HG02759 (cell line): ENCODE measurements around the gene FAM227B.
"Not testable (repeated sequence)": the region's sequence is repeated elsewhere in the genome, so short reads cannot be mapped to it uniquely, and the experiment has no call there.

Source experiments
- ATAC-seq: cut with Tn5 transposase; IDR thresholded peaks from one replicate; pipeline ENCODE4 v1.9.1; 2021; ENCODE audit warnings: mild to moderate bottlenecking, moderate library complexity; ENCODE audit not compliant: unreplicated experiment

FAM227B gene

DNA sequence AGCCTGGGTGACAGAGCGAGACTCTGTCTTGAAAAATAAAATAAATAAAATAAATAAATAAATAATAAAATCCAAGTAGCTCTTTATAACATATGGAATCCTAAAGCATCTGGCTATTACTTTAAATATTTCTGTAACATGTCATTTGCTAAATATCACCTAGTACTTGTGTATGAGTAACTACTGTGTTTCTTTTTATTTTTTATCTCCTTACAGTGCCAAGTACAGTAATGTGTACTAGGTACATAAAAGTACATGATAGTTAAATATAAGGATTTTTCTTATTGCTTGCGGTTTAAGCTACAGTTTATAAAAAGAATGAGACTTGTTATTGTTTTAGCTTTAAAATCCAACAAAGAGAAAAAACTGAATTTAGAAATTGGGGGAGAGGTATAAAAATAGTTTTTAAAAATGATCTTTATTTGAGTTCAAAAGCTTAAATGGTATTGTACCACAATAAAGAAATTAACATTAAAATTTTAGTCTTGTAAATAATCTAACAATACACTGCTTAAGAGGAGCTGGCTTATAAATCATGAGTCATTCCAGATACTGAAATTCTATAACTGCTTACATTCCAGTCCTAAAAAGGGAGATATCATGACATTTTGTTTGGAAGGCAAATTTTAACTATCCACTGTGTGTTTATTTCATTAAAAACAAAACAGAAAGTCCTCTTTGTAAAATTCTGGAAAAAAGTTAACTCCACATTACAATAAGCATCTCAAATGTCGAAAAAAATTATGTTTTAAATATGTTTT is 124.4 kb downstream of the FAM227B start:
- no peak for ATAC-seq

DNA sequence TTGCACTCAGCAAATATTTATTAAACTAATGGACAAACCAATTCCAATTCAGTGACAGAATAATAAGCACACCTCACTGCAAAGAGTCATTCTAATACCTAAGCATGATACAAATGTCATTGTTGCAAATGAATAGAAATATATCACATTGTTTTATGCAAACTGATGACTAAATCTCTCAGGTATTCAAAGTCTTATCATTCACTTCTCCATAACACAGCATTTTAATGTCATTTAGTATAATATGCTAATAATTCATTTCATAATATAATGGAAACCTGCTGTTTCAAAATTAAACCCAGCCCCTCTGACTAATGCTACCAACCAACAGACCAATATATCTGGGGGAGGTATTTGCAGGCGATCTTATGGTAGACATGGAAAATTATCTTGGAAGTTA is 125.8 kb downstream of the FAM227B start:
- no peak for ATAC-seq

DNA sequence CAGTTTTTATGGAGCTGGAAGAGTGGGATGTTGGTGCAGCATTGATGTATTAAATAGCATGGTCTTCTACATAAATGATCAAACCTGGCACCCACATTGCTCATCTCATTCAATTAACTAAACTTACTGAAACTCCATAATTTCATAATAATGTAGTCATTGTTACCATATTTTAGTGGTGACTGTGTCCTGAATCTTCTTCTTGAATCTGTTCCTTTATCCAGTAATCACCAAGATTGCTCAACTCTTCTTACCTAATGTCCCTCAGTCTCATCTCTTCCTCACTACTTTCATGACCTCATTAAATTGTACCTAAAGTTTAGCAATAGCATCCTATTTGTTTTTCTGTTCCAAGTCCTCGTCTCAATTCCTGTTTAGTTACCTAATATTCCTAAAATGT is 127.8 kb downstream of the FAM227B start:
- ATAC-seq: no peak

DNA sequence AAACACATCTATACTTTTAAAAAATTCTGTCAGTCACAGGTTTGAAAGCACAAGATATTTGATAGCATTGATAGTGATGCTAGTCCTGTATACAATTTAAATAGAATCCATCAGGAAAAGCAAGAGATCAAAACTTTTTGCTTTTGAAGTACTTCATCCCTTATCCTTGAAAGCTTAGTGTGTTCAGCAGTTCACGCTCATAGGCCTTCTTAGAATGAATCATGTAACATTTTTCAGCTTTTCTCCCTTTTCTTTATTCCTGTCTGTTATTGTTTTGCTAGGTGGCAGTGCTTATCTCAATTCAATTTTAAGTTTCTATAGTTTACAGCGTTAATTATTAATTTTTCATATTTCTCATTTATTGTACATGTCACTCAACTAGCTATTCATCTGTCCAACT is 128.5 kb downstream of the FAM227B start:
- no peak for ATAC-seq

DNA sequence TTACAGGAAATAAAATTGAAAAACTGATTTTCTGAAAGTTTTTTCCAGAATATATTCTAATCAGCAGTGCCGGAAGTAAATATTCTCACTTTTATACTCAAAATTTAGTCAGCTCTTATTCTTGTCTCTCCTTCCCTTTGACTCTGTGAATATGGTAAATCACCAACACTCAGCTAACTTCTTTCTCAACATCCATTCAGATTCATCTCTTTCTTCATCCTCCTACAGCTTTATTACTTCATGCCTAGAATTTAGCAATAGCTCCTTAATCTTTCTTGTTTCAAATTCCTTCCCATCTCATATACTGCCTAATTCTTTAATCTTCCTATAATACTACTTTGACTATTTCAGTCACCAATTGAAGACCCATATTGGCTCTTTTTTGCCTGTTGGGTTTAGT is 129.7 kb downstream of the FAM227B start:
- ATAC-seq: no peak

DNA sequence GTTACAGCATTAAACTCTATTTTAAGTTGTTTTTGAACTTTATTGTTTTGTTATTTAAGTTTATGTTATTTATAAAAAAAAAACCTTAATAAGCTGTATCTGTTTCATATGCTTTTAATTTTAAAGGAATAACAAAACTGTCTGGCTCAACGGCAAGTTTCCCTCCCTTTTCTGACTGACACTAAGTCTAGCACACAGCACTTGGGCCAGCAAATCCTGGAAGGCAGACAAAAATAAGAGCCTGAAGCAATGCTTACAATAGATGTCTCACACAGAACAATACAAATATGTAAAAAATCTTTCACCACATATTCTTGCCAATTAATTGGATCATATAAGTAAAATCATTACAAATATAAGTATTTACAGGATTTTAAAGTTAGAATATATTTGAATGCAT is 135.2 kb downstream of the FAM227B start:
- not testable (repeated sequence) for ATAC-seq

DNA sequence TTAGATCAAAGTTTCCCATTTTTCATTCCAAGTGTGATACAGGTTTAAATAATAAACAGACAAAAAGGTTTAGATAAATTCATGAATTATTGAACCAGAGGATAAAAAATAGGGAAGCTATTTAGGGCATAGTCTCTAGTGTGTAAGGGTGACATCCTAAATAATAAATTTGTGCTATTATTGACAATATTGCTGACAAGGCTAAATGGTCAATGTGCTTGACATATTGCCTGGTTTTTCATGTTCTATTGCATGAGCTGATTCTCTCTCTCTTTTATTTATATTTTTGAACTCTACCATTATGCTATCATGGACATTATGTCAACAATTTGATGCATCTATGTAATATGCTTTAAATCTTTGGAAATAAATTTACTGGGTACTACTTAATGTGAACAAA is 141.6 kb downstream of the FAM227B start:
- ATAC-seq: not testable (repeated sequence)

DNA sequence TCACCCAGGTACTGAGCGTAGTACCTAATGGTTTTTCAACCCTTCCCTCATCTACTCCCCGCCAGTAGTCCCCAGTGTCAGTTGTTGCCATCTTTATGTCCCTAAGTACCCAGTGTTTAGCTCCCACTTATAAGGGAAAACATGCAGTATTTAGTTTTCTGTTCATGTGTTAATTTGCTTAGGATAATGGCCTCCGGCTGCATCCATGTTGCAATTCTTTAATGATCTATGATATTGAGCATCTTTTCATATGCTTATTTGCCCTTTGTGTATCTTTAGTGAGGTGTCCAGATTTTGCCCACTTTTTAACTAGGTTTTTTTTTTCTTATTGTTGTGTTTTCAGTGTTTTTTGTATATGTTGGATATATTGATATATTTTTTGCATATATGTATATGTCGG is 142.6 kb downstream of the FAM227B start:
- ATAC-seq: not testable (repeated sequence)

DNA sequence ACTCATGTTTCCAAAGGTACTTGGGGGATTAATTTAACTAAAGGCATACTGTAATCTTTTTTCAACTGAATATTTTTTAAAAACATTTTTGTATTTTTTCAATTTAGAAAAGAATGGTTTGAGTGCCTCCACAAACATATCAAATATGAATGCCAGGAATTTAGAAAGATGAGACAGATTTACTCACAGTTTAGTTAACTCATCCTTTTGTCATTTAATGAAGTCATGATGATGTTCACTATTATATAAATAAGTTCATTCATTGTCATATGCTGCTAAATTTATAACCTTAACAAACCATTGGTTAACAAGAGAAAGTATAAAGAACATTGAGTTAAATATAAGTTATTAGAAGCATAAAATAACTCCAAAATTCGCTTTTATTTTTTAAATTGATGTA is 147.6 kb downstream of the FAM227B start:
- no peak for ATAC-seq

DNA sequence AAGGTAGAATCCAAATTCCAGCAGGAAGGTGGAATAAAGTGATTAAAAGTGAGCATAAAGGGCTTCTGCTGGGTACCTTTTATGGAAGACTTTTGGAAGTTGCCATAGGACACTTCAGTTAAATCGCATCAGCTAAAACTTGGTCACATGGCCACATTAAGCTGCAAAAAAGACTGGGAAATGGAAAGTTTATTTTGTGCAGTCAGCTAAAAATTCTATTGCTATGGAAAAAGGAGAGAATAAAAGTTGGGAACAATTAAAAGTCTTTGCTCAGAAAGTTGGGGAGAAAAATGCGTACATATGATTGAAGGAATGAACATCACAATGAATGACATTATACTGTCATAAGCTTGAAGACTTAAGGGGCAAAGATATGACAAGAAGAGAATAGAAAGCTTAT is 148.3 kb downstream of the FAM227B start:
- ATAC-seq: no peak

DNA sequence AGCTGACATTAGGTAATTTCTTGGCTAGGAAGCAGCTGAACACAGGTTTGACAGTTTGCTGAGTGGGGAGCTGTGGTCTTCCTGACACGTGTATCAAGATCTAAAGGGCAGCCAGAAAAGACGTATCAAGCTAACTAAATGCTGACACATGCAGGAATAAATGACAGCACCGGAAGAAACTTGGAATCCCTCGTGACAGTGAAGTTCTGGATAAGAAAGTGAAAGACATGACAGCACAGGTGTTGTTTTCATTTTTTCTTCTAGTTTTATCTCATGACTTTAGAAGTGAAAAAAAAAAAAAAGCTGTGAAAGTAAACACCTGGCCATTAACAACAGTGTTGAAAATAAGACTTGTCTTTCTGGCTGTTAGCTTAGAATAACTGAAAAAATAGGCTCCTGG is 148.9 kb downstream of the FAM227B start:
- no peak for ATAC-seq

DNA sequence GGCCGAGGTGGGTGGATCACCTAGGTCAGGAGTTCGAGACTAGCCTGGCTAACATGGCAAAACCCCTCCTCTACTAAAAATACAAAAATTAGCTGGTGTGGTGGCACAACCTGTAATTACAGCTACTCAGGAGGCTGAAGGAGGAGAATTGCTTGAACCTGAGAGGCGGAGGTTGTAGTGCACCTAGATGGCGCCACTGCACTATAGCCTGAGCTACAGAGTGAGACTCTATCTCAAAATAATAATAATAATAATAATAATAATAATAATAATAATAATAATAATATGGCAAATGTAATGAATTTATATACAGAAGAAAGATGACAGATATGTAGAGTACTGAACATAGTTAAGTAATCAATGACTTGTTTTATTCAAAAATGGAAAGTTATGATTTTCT is 149.4 kb downstream of the FAM227B start:
- not testable (repeated sequence) for ATAC-seq

DNA sequence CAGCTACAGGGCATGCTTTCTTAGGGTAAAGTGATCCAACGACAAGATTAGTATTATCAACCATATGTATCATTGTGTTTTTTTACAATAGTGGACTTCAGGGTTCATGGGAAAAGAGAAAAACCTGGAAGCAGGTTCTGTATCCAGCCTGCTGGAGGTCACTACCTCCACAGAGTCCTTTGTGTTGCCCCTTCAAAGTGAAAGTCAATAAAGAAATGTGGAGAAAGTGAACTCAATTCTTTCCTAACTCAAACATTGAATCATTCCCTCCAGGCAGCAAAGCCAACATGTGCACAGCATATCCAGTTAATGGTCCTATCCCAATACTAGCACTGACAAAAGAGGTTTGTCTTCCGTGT is 152.2 kb downstream of the FAM227B start:
- ATAC-seq: no peak

DNA sequence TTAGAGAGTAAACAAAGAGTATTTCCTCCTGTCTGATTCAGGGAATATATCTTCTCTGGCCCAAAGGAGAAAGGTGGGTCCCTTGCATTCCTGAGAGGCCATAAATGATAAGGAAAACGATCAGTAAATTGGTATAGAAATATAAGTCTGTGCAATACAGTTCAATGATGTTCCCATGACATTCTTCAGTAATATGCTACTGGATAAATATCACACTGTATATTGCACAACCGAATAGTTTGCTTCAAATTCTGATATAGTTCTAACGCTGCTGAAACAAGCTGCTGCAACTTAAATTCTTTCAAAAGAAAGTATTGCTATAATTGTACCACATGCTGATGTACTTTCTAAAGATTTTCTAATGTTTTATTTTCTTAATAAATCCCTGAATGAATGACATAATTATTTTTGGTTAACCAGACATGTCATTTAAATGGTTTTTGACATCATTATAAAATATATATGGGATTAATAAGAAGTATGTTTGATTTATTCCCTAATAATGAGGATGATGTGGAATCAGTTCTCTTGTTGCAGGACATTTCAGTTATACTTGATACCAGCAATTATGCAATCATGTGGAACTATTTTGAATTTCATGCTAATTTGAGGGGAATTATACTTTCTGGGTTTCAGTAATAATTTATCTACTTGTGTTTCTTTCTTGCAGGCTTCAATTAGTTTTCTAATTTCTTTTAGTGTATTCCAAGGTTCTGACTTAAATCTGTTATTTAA is 152.7 kb downstream of the FAM227B start:
- ATAC-seq: no peak

DNA sequence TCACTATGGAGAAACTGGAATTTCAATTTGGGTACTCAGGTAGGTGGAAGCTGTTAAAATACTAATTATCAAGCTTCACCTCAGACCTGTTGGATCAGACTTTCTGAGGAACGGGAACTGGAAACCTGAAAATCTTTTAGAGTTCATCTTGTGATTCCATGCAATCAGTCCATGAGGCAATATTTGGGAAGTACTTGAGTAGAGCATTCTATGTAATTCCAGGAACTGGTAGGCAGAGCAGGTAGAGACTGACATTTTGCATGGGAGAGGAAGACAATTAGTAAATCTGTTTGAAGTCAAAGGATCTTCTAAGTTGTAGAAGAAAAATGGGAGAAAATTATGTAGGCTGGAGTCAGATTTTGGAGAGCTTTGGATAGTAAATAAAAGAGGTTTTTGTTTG is 154.5 kb downstream of the FAM227B start:
- ATAC-seq: no peak

DNA sequence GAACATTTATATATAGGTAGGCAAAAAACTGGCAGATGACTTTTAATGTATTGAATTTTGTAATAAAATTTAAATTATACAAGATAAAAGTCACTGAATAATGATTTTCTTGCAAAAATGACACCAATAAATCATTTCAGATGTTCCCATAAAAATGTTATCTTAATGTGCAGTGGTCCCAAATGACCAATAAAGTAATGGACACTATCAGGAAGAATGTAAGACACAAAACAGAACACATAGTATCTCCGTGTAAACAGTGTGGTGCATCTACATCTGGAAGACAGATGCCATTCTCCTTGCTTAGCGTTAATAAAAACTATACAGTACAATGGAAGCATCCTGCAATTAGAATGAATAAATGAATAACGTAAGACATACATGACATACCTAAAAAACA is 156.1 kb downstream of the FAM227B start:
- ATAC-seq: no peak

DNA sequence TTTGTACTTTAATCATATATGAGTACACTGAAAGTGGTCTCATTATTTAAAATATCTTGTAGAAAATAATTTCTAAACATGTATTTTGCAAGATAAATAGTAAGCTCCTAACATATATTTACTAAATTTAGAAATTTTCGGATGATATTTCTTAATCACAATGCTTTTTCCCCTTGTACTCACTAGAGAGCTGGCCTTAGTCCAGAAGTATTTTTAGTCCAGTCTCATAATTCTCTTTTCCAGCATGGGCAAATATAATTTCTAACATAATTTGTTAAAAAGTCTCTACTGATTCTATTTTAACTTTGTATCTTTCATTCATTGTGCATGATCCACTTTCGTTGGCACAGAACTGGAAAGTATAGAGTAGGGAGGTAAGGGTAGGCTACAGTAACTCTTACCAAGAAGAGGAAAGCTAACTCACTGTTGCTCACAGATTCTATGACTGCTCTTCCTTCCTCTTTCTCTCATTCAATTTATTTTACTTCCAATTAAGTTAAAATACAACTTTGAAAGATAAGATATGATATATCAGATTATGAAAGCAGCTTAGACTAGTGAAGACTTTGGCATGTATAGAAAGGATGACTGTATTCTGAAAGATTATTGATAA is 158.3 kb downstream of the FAM227B start:
- no peak for ATAC-seq

DNA sequence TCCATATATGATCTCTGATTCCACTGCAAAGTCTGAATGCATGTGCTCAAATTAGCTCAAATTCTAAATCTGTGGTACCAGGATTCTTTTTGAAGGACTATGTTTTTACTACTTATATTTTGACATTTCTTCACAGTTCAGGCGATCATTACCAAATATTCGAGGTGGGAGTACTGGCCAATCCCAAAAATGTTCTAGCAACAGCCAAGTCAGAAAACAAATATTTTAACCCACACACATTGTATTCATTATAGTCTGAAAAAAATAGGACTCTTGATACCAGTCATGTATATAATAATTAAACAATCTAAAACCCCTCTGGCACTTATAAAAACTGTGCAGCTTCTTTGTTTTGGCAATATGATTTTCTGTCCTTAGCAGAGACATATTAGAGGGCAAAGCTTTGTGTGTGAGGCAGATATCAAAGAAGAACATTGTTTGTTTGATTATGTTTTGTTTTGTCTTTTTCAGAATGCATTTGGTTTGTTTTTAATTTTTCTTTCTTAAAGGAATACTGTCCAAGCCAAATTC is 160.1 kb downstream of the FAM227B start:
- no peak for ATAC-seq

DNA sequence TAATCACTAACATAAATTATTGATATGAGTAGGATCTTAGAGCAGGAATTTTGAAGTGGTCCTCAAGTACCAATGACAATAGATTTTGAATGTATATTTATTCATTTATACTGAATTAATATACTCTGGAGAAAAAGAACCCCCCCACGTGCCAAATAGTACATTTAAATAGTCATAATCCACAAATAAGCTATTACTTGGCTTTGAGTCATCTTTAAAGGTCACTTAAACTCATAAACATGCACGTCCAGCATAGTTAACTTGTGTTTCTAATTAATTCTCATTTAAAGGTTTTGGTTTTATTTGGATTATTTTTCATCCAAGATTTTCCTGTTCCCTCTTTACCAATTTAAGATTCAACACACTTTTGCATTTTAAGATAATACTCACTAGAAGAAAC is 162.5 kb downstream of the FAM227B start:
- ATAC-seq: no peak

DNA sequence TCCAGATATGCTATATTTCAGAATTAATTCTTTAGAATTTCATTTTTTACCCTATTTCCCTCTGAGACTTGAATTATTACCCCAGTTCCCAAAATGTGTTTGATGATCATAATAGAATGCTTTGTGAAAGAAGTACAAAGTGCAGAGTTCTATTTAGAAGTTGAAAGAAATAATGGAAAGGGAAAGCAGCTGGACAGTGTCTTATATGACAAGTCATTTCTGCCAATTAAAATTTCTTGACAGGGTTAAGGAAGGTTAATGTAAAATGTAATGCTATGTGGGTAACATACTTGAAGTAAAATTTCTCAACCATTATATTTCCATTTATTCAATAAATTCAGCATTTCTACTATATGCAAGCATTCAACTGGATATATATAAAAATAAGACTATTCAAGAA is 164.5 kb downstream of the FAM227B start:
- ATAC-seq: no peak

DNA sequence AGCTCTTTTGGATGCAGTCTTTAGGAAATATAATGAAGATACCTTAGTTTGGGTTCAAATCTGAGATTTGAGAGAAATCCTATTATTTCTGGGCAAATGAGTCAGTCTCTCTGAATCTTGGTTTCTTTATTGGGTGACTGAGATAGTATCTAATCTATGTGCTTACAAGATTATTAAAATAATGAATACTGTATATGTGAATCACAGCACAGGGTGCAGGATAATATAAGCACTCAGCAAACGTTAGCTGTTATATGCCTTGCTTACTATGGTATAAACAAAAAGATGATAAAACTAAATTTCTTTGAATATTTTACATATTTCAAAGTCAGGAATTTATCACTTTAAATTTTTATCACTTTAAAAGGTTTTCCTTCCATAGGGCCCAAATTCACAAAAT is 168.0 kb downstream of the FAM227B start:
- no peak for ATAC-seq

DNA sequence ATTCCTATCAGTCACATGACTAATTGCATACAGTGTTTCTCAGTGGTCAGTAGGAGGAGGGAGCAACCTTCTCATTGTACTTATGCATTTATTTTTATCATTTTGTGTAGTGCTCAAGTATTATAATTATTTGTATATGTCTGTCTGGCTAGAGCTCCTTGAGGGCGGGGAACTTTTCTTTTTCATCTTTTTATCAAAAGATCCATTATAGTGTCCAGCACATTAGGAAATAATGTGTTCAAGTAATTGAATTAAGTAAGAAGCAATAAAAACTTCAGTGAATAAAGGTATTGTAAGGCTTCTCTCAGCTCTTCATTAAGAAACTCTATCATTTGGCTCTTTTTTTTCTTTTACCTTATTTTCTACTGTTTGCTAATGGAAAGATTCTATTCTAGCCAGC is 178.8 kb downstream of the FAM227B start:
- no peak for ATAC-seq
